K562 (cell line): Measurements from ENCODE around the gene FGFR1OP2. TPM values are rescaled to one million over a fixed set of nuclear protein-coding genes. Genes with fewer than 3 reads are reported as not detected.

Experiments used
- ATAC-seq: fragments of 200-7000 bp; cut with Tn5 transposase; 3 replicates; pipeline ENCODE4 v1.9.1; 2020; ENCODE audit warnings: moderate library complexity
- BruUV-seq: library from RNA; stranded (reverse); fragments of 400-500 nt; replicated peaks from 2 replicates; lab custom pipeline; 2021; lab: Mats Ljungman, UMichigan
- CTCF ChIA-PET: fragments of 300-600 bp; formaldehyde crosslinking; extraction: SDS; loops from one replicate; lab custom pipeline; 2021; ENCODE audit warnings: low intra/inter-chr PET ratio; lab: Yijun Ruan, JAX
- POLR2A ChIA-PET: fragments of 300-600, 350-650 bp; sonication (Branson Sonifier 250); formaldehyde crosslinking; extraction: SDS; loops from one replicate; lab custom pipeline; 2021; ENCODE audit warnings: antibody characterized with exemption, inconsistent platforms; lab: Yijun Ruan, JAX
- DNase-seq, 4 experiments: peaks; one replicate each; pipeline versions ENCODE4 v3.0.0 to v3.0.0-alpha.2; 2011 to 2018; ENCODE audit warnings: low spot score in 3 of 4, mixed read lengths in 3 of 4; ENCODE audit errors: extremely low read depth in 1 of 4
- FAIRE-seq: peaks from 2 replicates; lab custom pipeline; 2011; peaks lifted over from hg19 to GRCh38; lab: Jason Lieb, UNC
- H2AFZ ChIP-seq: 2 replicates; pipeline ENCODE4 v1.6.0; 2011; ENCODE audit warnings: low read depth, low read length, control low read depth, inconsistent platforms
- H3K27ac ChIP-seq: fragments of 200-600 bp; 3 replicates; pipeline ENCODE4 v1.8.0; 2011; ENCODE audit warnings: low read depth, mild to moderate bottlenecking, control low read depth, inconsistent platforms, low read length, moderate library complexity, mixed read lengths; ENCODE audit errors: extremely low read depth
- H3K27me3 ChIP-seq, 2 experiments: fragments of 300-600 bp in 1 of 2; 2 replicates in 1 of 2; 3 replicates in 1 of 2; pipeline versions ENCODE4 v1.6.0 to v1.8.0; 2011; ENCODE audit warnings: inconsistent platforms in 2 of 2, low read length in 2 of 2, mild to moderate bottlenecking in 1 of 2, mixed read lengths in 1 of 2, moderate library complexity in 1 of 2; ENCODE audit not compliant: control insufficient read depth in 2 of 2, insufficient read depth in 2 of 2
- H3K36me3 ChIP-seq: fragments of 300-600 bp; 3 replicates; pipeline ENCODE4 v1.8.0; 2011; ENCODE audit warnings: mild to moderate bottlenecking, low read length, inconsistent platforms; ENCODE audit not compliant: control insufficient read depth, insufficient read depth
- H3K4me1 ChIP-seq, 2 experiments: fragments of 200-600 bp in 1 of 2; replicated peaks in 1 of 2; 2 replicates in 1 of 2; 3 replicates in 1 of 2; pipeline versions ENCODE4 v1.5.1 to v1.8.0; 2011; ENCODE audit warnings: inconsistent platforms in 2 of 2, low read length in 2 of 2, mild to moderate bottlenecking in 1 of 2, mixed read lengths in 1 of 2, moderate library complexity in 1 of 2; ENCODE audit not compliant: control insufficient read depth in 2 of 2, insufficient read depth in 2 of 2
- H3K4me2 ChIP-seq: 2 replicates; pipeline ENCODE4 v1.6.1; 2011; ENCODE audit warnings: low read length, control low read depth, inconsistent platforms, mixed read lengths; ENCODE audit not compliant: insufficient read depth
- H3K4me3 ChIP-seq: fragments of 200-600 bp; sonication (generic), shearing (Covaris generic); 2 replicates; pipeline ENCODE4 v1.5.1; 2016; ENCODE audit warnings: control low read depth, inconsistent platforms
- H3K79me2 ChIP-seq: fragments of 200-600 bp; 3 replicates; pipeline ENCODE4 v1.8.0; 2011; ENCODE audit warnings: low read length, inconsistent platforms; ENCODE audit not compliant: control insufficient read depth, insufficient read depth
- H3K9ac ChIP-seq, 2 experiments: 2 replicates each; pipeline versions ENCODE4 v1.6.0 to v1.6.1; 2011; ENCODE audit warnings: low read depth in 2 of 2, low read length in 2 of 2, control low read depth in 1 of 2, inconsistent platforms in 1 of 2, mild to moderate bottlenecking in 1 of 2, mixed read lengths in 1 of 2; ENCODE audit not compliant: insufficient read depth in 1 of 2
- H3K9me1 ChIP-seq: one replicate; pipeline ENCODE4 v1.6.0; 2011; ENCODE audit warnings: inconsistent platforms, mild to moderate bottlenecking, low read length, moderate library complexity; ENCODE audit not compliant: control insufficient read depth, insufficient read depth
- H3K9me3 ChIP-seq: replicated peaks from 2 replicates; pipeline ENCODE4 v1.5.1; 2011; ENCODE audit warnings: low read depth, low read length, inconsistent platforms; ENCODE audit not compliant: control insufficient read depth, insufficient read depth
- H4K20me1 ChIP-seq: replicated peaks from 2 replicates; pipeline ENCODE4 v1.6.1; 2011; ENCODE audit warnings: low read length, inconsistent platforms, mixed read lengths; ENCODE audit not compliant: control insufficient read depth, insufficient read depth
- HDAC1 ChIP-seq, 2 experiments: fragments of 450-650 bp; IDR thresholded peaks; 2 replicates each; pipeline ENCODE4 v1.6.1; 2016 to 2017; ENCODE audit warnings: inconsistent platforms in 1 of 2, mild to moderate bottlenecking in 1 of 2, moderate library complexity in 1 of 2
- HDGF ChIP-seq: fragments of 450-650 bp; IDR thresholded peaks from 2 replicates; pipeline ENCODE4 v1.6.1; 2016
- MAFG ChIP-seq: fragments of 450-650 bp; conservative IDR thresholded peaks from 2 replicates; pipeline ENCODE4 v1.6.1; 2016; ENCODE audit warnings: missing genetic modification characterization, missing compliant biosample characterization
- MGA ChIP-seq: fragments of 450-650 bp; IDR thresholded peaks from 2 replicates; pipeline ENCODE4 v1.6.1; 2016; ENCODE audit warnings: mild to moderate bottlenecking, moderate library complexity
- TAF9B ChIP-seq: fragments of 450-650 bp; IDR thresholded peaks from 2 replicates; pipeline ENCODE4 v1.6.1; 2018; ENCODE audit warnings: mild to moderate bottlenecking; ENCODE audit not compliant: partially characterized antibody
- ZNF253 ChIP-seq: fragments of 250-450 bp; sonication (Bioruptor Pico); conservative IDR thresholded peaks from 2 replicates; pipeline ENCODE4 v1.6.1; 2021; ENCODE audit warnings: mild to moderate bottlenecking
- WGBS: fragments of 100-300 bp; shearing (Covaris generic); methylation state at CpG from one replicate; pipeline ENCODE4 v1.1.6; 2016; ENCODE audit warnings: low coverage, mixed read lengths; ENCODE audit not compliant: insufficient coverage; ENCODE audit errors: missing lambda C conversion rate; 5-methylcytosine and 5-hydroxymethylcytosine counted together
- in situ Hi-C: fragments of 300-500 bp; cut with MboI; formaldehyde crosslinking; loops from 4 replicates; pipeline ENCODE4 v1.15.0; 2018; ENCODE audit warnings: inconsistent platforms, mixed read lengths
- intact Hi-C: fragments of 100-400 bp; cut with micrococcal nuclease; formaldehyde crosslinking; loops from 2 replicates; pipeline ENCODE4 v1.14.2; 2022
- polyA plus RNA-seq, 8 experiments: library from polyadenylated mRNA; depleted of rRNA in 4 of 8; stranded (reverse) in 5 of 8; unstranded in 3 of 8; fragments of >200 nt; fragmentation: Nextera tagmentation in 2 of 8; fragmentation: Illumina TruSeq in 1 of 8; extraction: Ambion mirVana in 2 of 8; extraction: Trizol in 1 of 8; gene quantifications; 2 replicates each; pipeline versions ENCODE4 v1.2.1 to v1.2.3, GENCODE V29; 2011 to 2014; ENCODE audit warnings: inconsistent platforms in 1 of 8, missing spikeins in 1 of 8
- total RNA-seq, 7 experiments: library from RNA; depleted of rRNA in 6 of 7; stranded (reverse); fragments of >200 nt in 6 of 7; fragmentation: Illumina TruSeq in 2 of 7; extraction: Trizol in 2 of 7; gene quantifications; 2 replicates each; pipeline versions ENCODE4 v1.2.1 to v1.2.3, GENCODE V29; 2011 to 2021; ENCODE audit warnings: low replicate concordance in 1 of 7

Gene FGFR1OP2
- total and polyA plus RNA-seq, 9 of the 15 experiments (the other 6 are each of a cell fraction or from before 2014, with no cell fraction given), result 31.6 to 49.0 (median 37.1) TPM

- CTCF ChIA-PET, result no interaction called here
- H3K27me3 ChIP-seq, result no peaks in the 10 kb centered on the region
- H3K4me3 ChIP-seq, result no peak overlapping the region
- intact Hi-C loops (loop anchor here (10.0 kb wide), 2 partner anchors 232 to 308 kb away; partner anchors contain the start of gene STK38L), in situ Hi-C loops (loop anchor here (5.0 to 10.0 kb wide), 2 partner anchors 75 to 158 kb away; partner anchors contain the start of genes FGFR1OP2 and INTS13)
- no peak overlapping the region for H2AFZ ChIP-seq
- no peak for FAIRE-seq
- no peak overlapping the region for H3K9ac ChIP-seq
- peaks cover 17 to 20% of the 10 kb centered on the region in 2 experiments for H3K4me1 ChIP-seq
- H3K9me1 ChIP-seq, result no peaks in the 10 kb centered on the region
- no peak for DNase-seq
- H3K27ac ChIP-seq, result no peak overlapping the region
- POLR2A ChIA-PET, result interaction anchor here (1.3 kb wide), 1 partner anchor 15 kb away, joined by 4 read pairs; no protein-coding TSS in a partner anchor
- H3K36me3 ChIP-seq, result no peaks in the 10 kb centered on the region; the same call in 2 of the 3 replicates
- peaks cover 17% of the 10 kb centered on the region for H3K79me2 ChIP-seq
- H4K20me1 ChIP-seq, result no peaks in the 10 kb centered on the region
- ATAC-seq, result no peak
- no TSS peak for BruUV-seq
- WGBS, result 72% methylated on average over 11 of the region's 14 CpGs
- H3K9me3 ChIP-seq, result no peaks in the 10 kb centered on the region
- no peak overlapping the region for H3K4me2 ChIP-seq
- TF ChIP-seq HDAC1 (IDR thresholded peaks at IDR 0.05), result no peak
- TF ChIP-seq MAFG (tag), result no peak
- no peak for TF ChIP-seq HDGF
- no peak for TF ChIP-seq TAF9B
- no peak for TF ChIP-seq ZNF253 (CRISPR knock-in tag)
- TF ChIP-seq MGA, result no peak
Observed at GRCh38 chr12:27012239-27012981, 74.1 kb downstream of the FGFR1OP2 start.
